Right lobe of liver (tissue), 6 donors: ENCODE results near the gene ENOX1. TPM values are rescaled to one million over a fixed set of nuclear protein-coding genes. Genes with fewer than 3 reads are reported as not detected.
"Not testable (repeated sequence)": the region's sequence is repeated elsewhere in the genome, so short reads cannot be mapped to it uniquely, and the experiment has no call there.

Source experiments
- ATAC-seq, 4 donors: fragments of 200-7000 bp; cut with Tn5 transposase; one replicate each; pipeline ENCODE4 v1.9.1; 2020; ENCODE audit warnings: mild to moderate bottlenecking in 4 of 4, moderate library complexity in 4 of 4
- DNase-seq, 3 donors: peaks; one replicate each; pipeline ENCODE4 v3.0.0-alpha.2; 2020
- H3K27ac ChIP-seq, 3 donors: fragments of 200-600 bp; one replicate each; pipeline ENCODE4 v1.8.0; 2022
- H3K27me3 ChIP-seq, 2 donors: fragments of 200-600 bp; one replicate each; pipeline ENCODE4 v1.8.0; 2022
- H3K36me3 ChIP-seq, 4 donors: fragments of 200-600 bp; sonication (generic) in 1 of 4; one replicate each; pipeline versions ENCODE4 v1.5.1 to v1.8.0; 2017 to 2022; ENCODE audit warnings: control low read depth in 1 of 4
- H3K4me1 ChIP-seq, 4 donors: fragments of 200-600 bp; sonication (generic) in 1 of 4; one replicate each; pipeline versions ENCODE4 v1.5.1 to v1.8.0; 2017 to 2022; ENCODE audit warnings: control low read depth in 1 of 4
- H3K4me3 ChIP-seq, 3 donors: fragments of 200-600 bp; one replicate each; pipeline ENCODE4 v1.8.0; 2022
- H3K9me3 ChIP-seq, 4 donors: fragments of 200-600 bp; sonication (generic) in 1 of 4; one replicate each; pipeline versions ENCODE4 v1.5.1 to v1.8.0; 2017 to 2022; ENCODE audit warnings: control low read depth in 1 of 4
- CTCF ChIP-seq, 4 donors: fragments of 200-600 bp in 3 of 4; fragments of 450-650 bp in 1 of 4; IDR thresholded peaks; one replicate each; pipeline versions ENCODE4 v1.5.1 to v1.8.0; 2016 to 2022; ENCODE audit warnings: antibody characterized with exemption in 4 of 4, mild to moderate bottlenecking in 2 of 4
- POLR2A ChIP-seq: fragments of 450-650 bp; IDR thresholded peaks from one replicate; pipeline ENCODE4 v1.6.1; 2017; ENCODE audit warnings: antibody characterized with exemption, mild to moderate bottlenecking
- WGBS: methylation state at CpG from one replicate; pipeline ENCODE4 v1.1.6; 2018; ENCODE audit warnings: low coverage, low lambda C conversion rate; ENCODE audit not compliant: insufficient coverage; ENCODE audit errors: missing lambda C conversion rate; 5-methylcytosine and 5-hydroxymethylcytosine counted together
- intact Hi-C, 2 donors: fragments of 100-400 bp; cut with DNase I; formaldehyde crosslinking; loops; one replicate each; pipeline versions ENCODE4 v1.11.2 to v1.14.1; 2022
- long read RNA-seq: library from polyadenylated mRNA; unstranded; transcript quantifications from one replicate; pipeline ENCODE4 v2.0.0, GENCODE V29; 2019
- total RNA-seq, 6 experiments: library from RNA; depleted of rRNA in 2 of 6; stranded (reverse); fragments of >200 nt in 2 of 6; fragmentation: NEBNext Ultra II Directional in 3 of 6; extraction: Animal tissue kit (Norgen Biotek cat#: 25700) in 3 of 6; gene quantifications; one replicate each; pipeline versions ENCODE4 v1.1.0 to v1.2.4, GENCODE V29; 2016 to 2023
- donor health status: DM: no; HTN: yes; CAD: no.
- donor health status: DM: no; HTN: no; CAD: no.
- donor health status: DM: no; HTN: no; CAD: no.
- donor health status: DM: no; HTN: yes; CAD: no.
- donor health status: DM: no; HTN: yes; CAD: no.

ENOX1 gene
- total RNA-seq = under 1 TPM in 2 of 6 experiments, not detected in 4; 0.07 to 0.16 TPM
- long read RNA-seq = 0 reads

- peak; percentile 44 to 58 (median 46) for DNase-seq
Measured at GRCh38 chr13:43786766-43787517, at the start of gene ENOX1. ENOX1 (minus strand) TSS chr13:43786972.

DNA sequence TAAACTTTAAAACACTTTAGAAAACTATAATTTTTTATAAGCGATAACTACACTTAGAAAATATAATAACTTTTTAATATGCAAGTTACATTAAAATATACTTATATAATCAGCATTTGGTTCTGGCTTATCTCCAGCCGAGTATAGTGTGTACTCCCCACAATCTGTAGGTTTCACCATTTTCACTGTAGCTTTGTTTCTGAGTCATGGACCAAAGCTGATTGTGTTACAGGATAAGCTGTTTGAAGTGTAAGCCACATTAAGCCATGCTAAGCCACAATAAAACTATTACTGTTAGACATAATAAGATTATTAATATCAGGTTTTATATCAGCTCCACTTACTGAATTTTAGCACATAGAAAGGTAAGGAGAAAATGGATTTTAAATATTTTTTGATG, 48.9 kb upstream of the ENOX1 start:
- intact Hi-C loops = no loop called here
- Histone ChIP-seq H3K9me3 (no peaks in the 10 kb centered on the region), H3K4me3 (no peak overlapping the region), H3K4me1 (no peaks in the 10 kb centered on the region), H3K36me3 (no peaks in the 10 kb centered on the region), H3K27ac (no peak overlapping the region), H3K27me3 (no peaks in the 10 kb centered on the region)
- 93% methylated on average over 2 of the region's 2 CpGs for WGBS
- no peak for ATAC-seq
- DNase-seq = no peak
- TF ChIP-seq POLR2A = no peak
- TF ChIP-seq CTCF (IDR thresholded peaks at IDR 0.05) = no peak

More at GRCh38 chr13:43786766-43787517, at the start of gene ENOX1:
- TF ChIP-seq CTCF (IDR thresholded peaks at IDR 0.05) (peak in 1 of 4 donors; percentile 14), POLR2A (no peak)
- peaks cover 0 to 20% (median 0%) of the 10 kb centered on the region in 4 donors for H3K4me1 ChIP-seq
- peak; percentile 63 to 70 (median 65) for ATAC-seq
- no peaks in the 10 kb centered on the region for H3K9me3 ChIP-seq
- peaks cover 0 to 12% of the 10 kb centered on the region in 2 donors for H3K27me3 ChIP-seq
- intact Hi-C loops = no loop called here
- peak within 1 kb of the TSS; percentile 41 to 54 (median 43) for H3K4me3 ChIP-seq
- 1% methylated on average over 18 of the region's 93 CpGs for WGBS
- H3K27ac ChIP-seq = no peak within 1 kb of the TSS
- no peaks in the 10 kb centered on the region for H3K36me3 ChIP-seq

- no peaks in the 10 kb centered on the region for H3K36me3 ChIP-seq
- intact Hi-C loops = no loop called here
Measured at GRCh38 chr13:43831088-43831487, 44.3 kb upstream of the ENOX1 start.

DNA sequence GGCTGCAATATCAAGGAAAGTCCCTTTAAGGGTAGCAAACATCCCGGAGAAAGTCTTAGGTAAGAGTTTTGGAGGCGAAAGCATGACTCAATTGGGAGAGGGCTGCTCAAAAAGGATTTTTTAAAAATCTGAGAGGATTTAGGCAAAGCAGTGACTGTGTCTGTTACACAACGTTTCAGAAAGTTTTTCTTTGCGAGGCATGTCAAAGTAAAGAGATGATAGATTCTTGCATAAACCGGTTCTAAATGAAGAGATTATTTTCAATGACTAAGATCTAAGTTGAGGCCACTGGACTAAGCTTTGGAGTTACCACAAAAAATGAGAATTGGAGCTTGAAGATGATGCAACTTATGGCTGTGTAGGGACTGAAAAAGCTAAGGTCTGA, 43.7 kb upstream of the ENOX1 start:
- H3K4me3 ChIP-seq = no peak overlapping the region
- H3K9me3 ChIP-seq = no peaks in the 10 kb centered on the region
- no peaks in the 10 kb centered on the region for H3K27me3 ChIP-seq
- ATAC-seq (no peak), DNase-seq (no peak)
- no peak for TF ChIP-seq POLR2A
- no peak for TF ChIP-seq CTCF (IDR thresholded peaks at IDR 0.05)
- H3K27ac ChIP-seq = no peak overlapping the region
- H3K4me1 ChIP-seq = no peaks in the 10 kb centered on the region
- intact Hi-C loops = no loop called here
- 49% methylated on average over 5 of the region's 5 CpGs for WGBS
- no peaks in the 10 kb centered on the region for H3K36me3 ChIP-seq

More at GRCh38 chr13:43831088-43831487, 44.3 kb upstream of the ENOX1 start:
- no peak for DNase-seq
- ATAC-seq = no peak
- Histone ChIP-seq H3K27me3 (no peaks in the 10 kb centered on the region), H3K27ac (no peak overlapping the region), H3K4me3 (no peak overlapping the region), H3K9me3 (no peaks in the 10 kb centered on the region), H3K4me1 (no peaks in the 10 kb centered on the region)
- TF ChIP-seq POLR2A (no peak), CTCF (IDR thresholded peaks at IDR 0.05) (no peak)
- WGBS = 74% methylated on average over 2 of the region's 2 CpGs

GRCh38 chr13:43824656-43825055, 37.9 kb upstream of the ENOX1 start:
- not testable (repeated sequence) for H3K4me3 ChIP-seq

More at GRCh38 chr13:43824656-43825055, 37.9 kb upstream of the ENOX1 start:
- H3K4me1 ChIP-seq, H3K27me3 ChIP-seq, H3K27ac ChIP-seq, DNase-seq, ATAC-seq, H3K36me3 ChIP-seq, intact Hi-C loops, H3K9me3 ChIP-seq: not testable (repeated sequence)
- WGBS = 60% methylated on average over 1 of the region's 1 CpG
